WI38 (cell line): ENCODE results near the gene KDM4C.

Source experiments
- H3K4me3 ChIP-seq: 2 replicates; pipeline ENCODE4 v1.5.1; 2011; ENCODE audit warnings: low read depth, mild to moderate bottlenecking, control low read depth, low read length
- TF ChIP-seq, protein P1 (sequence below): IDR thresholded peaks from 2 replicates; pipeline ENCODE4 v1.5.1; 2012; ENCODE audit warnings: low read depth, mild to moderate bottlenecking, control low read depth, low read length

KDM4C gene

DNA sequence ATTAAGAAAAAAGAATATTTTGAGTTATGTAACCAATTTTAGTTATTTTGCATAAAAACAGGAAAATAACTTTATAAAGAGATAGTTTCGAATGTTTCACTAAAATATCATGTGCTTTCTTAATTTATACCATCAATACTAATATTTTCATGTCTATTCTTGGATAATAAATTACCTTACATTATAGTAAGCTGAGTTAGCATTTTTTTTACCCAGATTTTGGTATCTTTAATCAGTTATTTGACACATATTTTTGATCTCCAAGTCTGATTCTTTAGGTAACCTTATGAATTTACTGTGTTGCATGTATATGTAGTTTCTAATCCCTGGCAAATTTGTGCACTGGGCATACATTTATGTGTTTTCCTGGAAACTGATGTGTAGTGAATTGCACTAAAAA lies 138.0 kb downstream of the KDM4C start:
- TF ChIP-seq, protein P1, sequence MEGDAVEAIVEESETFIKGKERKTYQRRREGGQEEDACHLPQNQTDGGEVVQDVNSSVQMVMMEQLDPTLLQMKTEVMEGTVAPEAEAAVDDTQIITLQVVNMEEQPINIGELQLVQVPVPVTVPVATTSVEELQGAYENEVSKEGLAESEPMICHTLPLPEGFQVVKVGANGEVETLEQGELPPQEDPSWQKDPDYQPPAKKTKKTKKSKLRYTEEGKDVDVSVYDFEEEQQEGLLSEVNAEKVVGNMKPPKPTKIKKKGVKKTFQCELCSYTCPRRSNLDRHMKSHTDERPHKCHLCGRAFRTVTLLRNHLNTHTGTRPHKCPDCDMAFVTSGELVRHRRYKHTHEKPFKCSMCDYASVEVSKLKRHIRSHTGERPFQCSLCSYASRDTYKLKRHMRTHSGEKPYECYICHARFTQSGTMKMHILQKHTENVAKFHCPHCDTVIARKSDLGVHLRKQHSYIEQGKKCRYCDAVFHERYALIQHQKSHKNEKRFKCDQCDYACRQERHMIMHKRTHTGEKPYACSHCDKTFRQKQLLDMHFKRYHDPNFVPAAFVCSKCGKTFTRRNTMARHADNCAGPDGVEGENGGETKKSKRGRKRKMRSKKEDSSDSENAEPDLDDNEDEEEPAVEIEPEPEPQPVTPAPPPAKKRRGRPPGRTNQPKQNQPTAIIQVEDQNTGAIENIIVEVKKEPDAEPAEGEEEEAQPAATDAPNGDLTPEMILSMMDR = no peak
- no peak overlapping the region for H3K4me3 ChIP-seq

DNA sequence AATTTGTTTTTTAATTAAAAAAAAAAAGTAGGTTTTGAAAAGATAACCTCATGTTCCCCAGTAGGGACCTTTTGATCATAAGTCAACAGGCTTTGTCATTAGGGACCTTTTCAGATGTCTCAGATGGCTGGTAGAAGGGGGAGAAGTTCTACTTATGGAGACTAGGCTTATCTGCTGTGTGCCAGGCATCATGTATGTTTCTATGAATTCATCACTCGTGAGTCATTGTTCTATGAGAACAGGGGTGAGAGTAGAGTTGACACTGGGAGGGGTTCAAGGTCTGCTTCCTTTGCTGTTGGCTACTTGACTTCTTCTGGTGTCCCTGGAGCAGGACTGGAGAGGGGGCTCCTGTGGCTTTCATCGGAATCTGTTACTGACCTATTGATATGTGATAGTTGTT lies 138.8 kb downstream of the KDM4C start:
- TF ChIP-seq, protein P1 = no peak

DNA sequence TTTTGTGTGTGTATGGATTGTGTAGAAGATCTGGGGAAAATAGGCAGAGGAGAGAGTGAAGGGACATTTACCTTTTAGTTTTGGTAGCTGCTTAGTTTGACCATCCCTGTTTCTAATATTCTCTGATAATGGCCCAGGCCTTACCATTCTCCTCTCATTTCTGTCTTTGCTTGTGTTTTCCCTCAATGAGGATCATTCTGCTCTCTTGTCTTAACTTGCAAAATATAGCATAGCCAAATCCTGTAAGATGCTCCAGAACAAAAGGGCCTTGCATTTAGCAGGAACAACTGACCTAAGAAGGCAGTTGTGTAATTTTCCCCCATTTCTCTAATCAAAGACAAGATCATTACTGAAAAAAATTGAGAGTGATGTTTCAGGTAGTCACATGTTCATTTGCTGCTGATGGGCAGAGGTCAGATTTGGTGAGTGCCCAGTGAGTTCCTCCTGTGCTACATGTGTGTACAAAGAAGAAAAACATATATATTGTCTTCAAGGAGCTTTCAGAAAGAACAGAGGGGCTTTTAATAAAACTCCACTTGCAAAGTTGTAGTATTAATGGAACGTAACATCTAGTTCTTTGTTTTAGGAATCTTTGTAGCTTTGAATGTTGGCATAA lies 139.5 kb downstream of the KDM4C start:
- TF ChIP-seq, protein P1 = no peak

More for the DNA sequence above, 138.8 kb downstream of the KDM4C start:
- H3K4me3 ChIP-seq = no peak overlapping the region

DNA sequence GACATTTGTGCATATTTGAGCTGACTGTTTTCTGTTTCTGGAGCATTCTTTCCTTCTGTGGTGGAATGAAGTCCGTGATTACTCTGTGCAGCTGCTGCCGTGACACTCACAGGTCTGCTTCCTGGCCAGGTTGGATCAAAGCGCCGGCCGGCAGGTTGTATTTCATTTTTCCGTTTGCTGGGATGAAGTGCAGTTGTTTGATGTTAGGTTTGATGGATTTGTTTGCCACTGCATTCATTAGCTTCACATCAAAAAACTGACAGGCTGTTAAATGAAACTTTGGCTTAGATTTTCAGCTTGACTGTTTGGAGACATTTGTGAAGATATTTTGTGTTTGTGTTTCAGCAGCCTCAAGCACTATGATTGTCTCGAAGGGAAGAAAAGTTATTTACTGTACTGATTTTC lies 140.1 kb downstream of the KDM4C start:
- TF ChIP-seq, protein P1 = no peak
- H3K4me3 ChIP-seq = no peak overlapping the region

More for the DNA sequence above, 139.5 kb downstream of the KDM4C start:
- H3K4me3 ChIP-seq = no peak overlapping the region

DNA sequence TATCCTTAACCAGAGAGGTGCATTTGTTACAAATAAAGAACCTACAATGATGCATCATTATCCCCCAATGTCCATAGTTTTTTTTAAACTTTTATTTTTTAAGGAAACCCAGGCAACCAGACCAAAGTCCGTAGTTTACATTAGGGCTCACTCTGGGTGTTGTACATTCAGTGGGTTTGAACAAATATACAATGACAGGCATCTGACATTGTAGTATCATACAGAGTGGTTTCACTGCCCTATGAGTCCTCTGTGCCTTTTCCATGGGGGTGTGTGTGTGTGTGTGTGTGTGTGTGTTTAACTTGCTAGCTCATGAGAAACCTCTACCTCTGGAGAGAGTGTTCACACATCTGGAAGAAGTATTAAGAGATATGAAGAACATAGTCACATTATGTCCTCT lies 141.5 kb downstream of the KDM4C start:
- no peak overlapping the region for H3K4me3 ChIP-seq
- TF ChIP-seq, protein P1 = no peak

DNA sequence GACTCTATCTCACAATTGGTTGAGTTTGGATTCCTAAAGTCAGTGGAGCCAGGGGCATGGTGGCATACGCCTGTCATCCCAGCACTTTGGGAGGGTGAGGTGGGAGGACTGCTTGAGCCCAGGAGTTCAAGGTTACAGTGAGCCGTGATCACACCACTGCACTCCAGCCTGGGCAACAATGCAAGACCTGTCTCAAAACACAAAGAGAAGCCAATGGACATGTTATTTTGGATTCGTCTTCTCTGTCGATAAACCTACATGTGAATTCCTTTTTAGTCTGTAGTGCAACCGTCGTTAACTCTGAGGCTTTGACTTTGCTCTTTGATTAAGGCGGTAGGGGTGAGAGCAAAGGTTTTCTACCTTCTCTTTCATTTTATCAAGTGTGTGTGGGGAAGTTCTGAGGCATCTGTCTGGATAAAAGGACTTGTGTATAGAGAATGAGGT lies 142.7 kb downstream of the KDM4C start:
- TF ChIP-seq, protein P1 = no peak
- no peak overlapping the region for H3K4me3 ChIP-seq

DNA sequence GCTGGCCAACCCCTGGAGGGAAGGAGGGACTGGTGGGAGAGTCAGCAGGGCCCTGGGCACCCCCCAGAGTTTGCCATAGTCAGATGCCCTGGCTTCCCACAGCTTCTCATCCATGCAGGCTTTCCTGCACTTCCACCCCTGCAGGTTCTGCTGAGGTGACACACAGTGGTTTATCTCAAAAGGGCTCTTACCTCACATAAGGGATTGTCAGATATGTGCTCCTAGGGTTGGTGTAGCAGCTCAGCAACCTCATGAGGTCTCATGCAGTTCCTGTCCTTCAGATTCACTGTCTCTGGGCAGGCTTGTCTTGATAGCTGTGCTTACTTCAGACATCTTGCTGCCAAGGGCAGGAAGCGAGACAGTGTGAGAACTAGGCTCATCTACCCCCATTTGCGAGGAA lies 143.4 kb downstream of the KDM4C start:
- H3K4me3 ChIP-seq = no peak overlapping the region
- TF ChIP-seq, protein P1 = no peak
